ENCODE results near the gene NTM.

The NTM gene

GRCh38 chr11:131745405-131745804 is 375.0 kb downstream of the NTM start:
- H3K4me1 ChIP-seq (ENCODE audit: control insufficient read depth, insufficient read depth, low read length, poor library complexity, severe bottlenecking), result no peaks in the 10 kb centered on the region
- no peaks in the 10 kb centered on the region for H3K36me3 ChIP-seq (ENCODE audit: control insufficient read depth, insufficient read depth, low read length)
- H3K27me3 ChIP-seq (replicated peaks; ENCODE audit: control insufficient read depth, insufficient read depth, low read length, poor library complexity, severe bottlenecking), result no peaks in the 10 kb centered on the region
- H3K4me3 ChIP-seq (ENCODE audit: insufficient read depth, low read depth, low read length, poor library complexity, severe bottlenecking), result no peak overlapping the region
- no peaks in the 10 kb centered on the region for H3K9me3 ChIP-seq (ENCODE audit: control insufficient read depth, low read length)
- DNase-seq, result no peak
- no peak overlapping the region for H3K27ac ChIP-seq (ENCODE audit: insufficient read depth, low read length, poor library complexity, severe bottlenecking)

- no peak overlapping the region for H3K4me3 ChIP-seq (ENCODE audit: insufficient read depth, low read depth, low read length, poor library complexity, severe bottlenecking)
- H3K36me3 ChIP-seq (ENCODE audit: control insufficient read depth, insufficient read depth, low read length), result no peaks in the 10 kb centered on the region
- no peak overlapping the region for H3K27ac ChIP-seq (ENCODE audit: insufficient read depth, low read length, poor library complexity, severe bottlenecking)
- no peaks in the 10 kb centered on the region for H3K4me1 ChIP-seq (ENCODE audit: control insufficient read depth, insufficient read depth, low read length, poor library complexity, severe bottlenecking)
- no peaks in the 10 kb centered on the region for H3K27me3 ChIP-seq (replicated peaks; ENCODE audit: control insufficient read depth, insufficient read depth, low read length, poor library complexity, severe bottlenecking)
- no peak for DNase-seq
- H3K9me3 ChIP-seq (ENCODE audit: control insufficient read depth, low read length), result no peaks in the 10 kb centered on the region
Measured at GRCh38 chr11:131746201-131746600, 375.8 kb downstream of the NTM start.

GRCh38 chr11:131748151-131749050 is 378.0 kb downstream of the NTM start:
- no peak for DNase-seq

GRCh38 chr11:131749101-131749500 is 378.7 kb downstream of the NTM start:
- Histone ChIP-seq H3K36me3 (ENCODE audit: control insufficient read depth, insufficient read depth, low read length) (no peaks in the 10 kb centered on the region), H3K27ac (ENCODE audit: insufficient read depth, low read length, poor library complexity, severe bottlenecking) (no peak overlapping the region), H3K4me3 (ENCODE audit: insufficient read depth, low read depth, low read length, poor library complexity, severe bottlenecking) (no peak overlapping the region), H3K9me3 (ENCODE audit: control insufficient read depth, low read length) (no peaks in the 10 kb centered on the region), H3K4me1 (ENCODE audit: control insufficient read depth, insufficient read depth, low read length, poor library complexity, severe bottlenecking) (no peaks in the 10 kb centered on the region), H3K27me3 (replicated peaks; ENCODE audit: control insufficient read depth, insufficient read depth, low read length, poor library complexity, severe bottlenecking) (no peaks in the 10 kb centered on the region)
- no peak for DNase-seq

More at GRCh38 chr11:131748151-131749050, 378.0 kb downstream of the NTM start:
- Histone ChIP-seq H3K27me3 (replicated peaks; ENCODE audit: control insufficient read depth, insufficient read depth, low read length, poor library complexity, severe bottlenecking) (no peaks in the 10 kb centered on the region), H3K4me3 (ENCODE audit: insufficient read depth, low read depth, low read length, poor library complexity, severe bottlenecking) (no peak overlapping the region), H3K4me1 (ENCODE audit: control insufficient read depth, insufficient read depth, low read length, poor library complexity, severe bottlenecking) (no peaks in the 10 kb centered on the region), H3K36me3 (ENCODE audit: control insufficient read depth, insufficient read depth, low read length) (no peaks in the 10 kb centered on the region), H3K9me3 (ENCODE audit: control insufficient read depth, low read length) (no peaks in the 10 kb centered on the region), H3K27ac (ENCODE audit: insufficient read depth, low read length, poor library complexity, severe bottlenecking) (no peak overlapping the region)

- DNase-seq, result no peak
- H3K4me1 ChIP-seq (ENCODE audit: control insufficient read depth, insufficient read depth, low read length, poor library complexity, severe bottlenecking), result no peaks in the 10 kb centered on the region
Measured at GRCh38 chr11:131750152-131750551, 379.7 kb downstream of the NTM start.

GRCh38 chr11:131750692-131751091 is 380.3 kb downstream of the NTM start:
- H3K27ac ChIP-seq (ENCODE audit: insufficient read depth, low read length, poor library complexity, severe bottlenecking), result no peak overlapping the region
- no peaks in the 10 kb centered on the region for H3K4me1 ChIP-seq (ENCODE audit: control insufficient read depth, insufficient read depth, low read length, poor library complexity, severe bottlenecking)

More at GRCh38 chr11:131750152-131750551, 379.7 kb downstream of the NTM start:
- H3K4me3 ChIP-seq (ENCODE audit: insufficient read depth, low read depth, low read length, poor library complexity, severe bottlenecking), result no peak overlapping the region
- H3K27me3 ChIP-seq (replicated peaks; ENCODE audit: control insufficient read depth, insufficient read depth, low read length, poor library complexity, severe bottlenecking), result no peaks in the 10 kb centered on the region
- H3K36me3 ChIP-seq (ENCODE audit: control insufficient read depth, insufficient read depth, low read length), result no peaks in the 10 kb centered on the region
- no peaks in the 10 kb centered on the region for H3K9me3 ChIP-seq (ENCODE audit: control insufficient read depth, low read length)
- no peak overlapping the region for H3K27ac ChIP-seq (ENCODE audit: insufficient read depth, low read length, poor library complexity, severe bottlenecking)

GRCh38 chr11:131754671-131755070 is 384.3 kb downstream of the NTM start:
- DNase-seq, result no peak
- Histone ChIP-seq H3K36me3 (ENCODE audit: control insufficient read depth, insufficient read depth, low read length) (no peaks in the 10 kb centered on the region), H3K9me3 (ENCODE audit: control insufficient read depth, low read length) (no peaks in the 10 kb centered on the region), H3K4me3 (ENCODE audit: insufficient read depth, low read depth, low read length, poor library complexity, severe bottlenecking) (no peak overlapping the region), H3K4me1 (ENCODE audit: control insufficient read depth, insufficient read depth, low read length, poor library complexity, severe bottlenecking) (no peaks in the 10 kb centered on the region), H3K27me3 (replicated peaks; ENCODE audit: control insufficient read depth, insufficient read depth, low read length, poor library complexity, severe bottlenecking) (no peaks in the 10 kb centered on the region), H3K27ac (ENCODE audit: insufficient read depth, low read length, poor library complexity, severe bottlenecking) (no peak overlapping the region)

More at GRCh38 chr11:131750692-131751091, 380.3 kb downstream of the NTM start:
- no peaks in the 10 kb centered on the region for H3K9me3 ChIP-seq (ENCODE audit: control insufficient read depth, low read length)
- no peaks in the 10 kb centered on the region for H3K36me3 ChIP-seq (ENCODE audit: control insufficient read depth, insufficient read depth, low read length)
- H3K4me3 ChIP-seq (ENCODE audit: insufficient read depth, low read depth, low read length, poor library complexity, severe bottlenecking), result no peak overlapping the region
- H3K27me3 ChIP-seq (replicated peaks; ENCODE audit: control insufficient read depth, insufficient read depth, low read length, poor library complexity, severe bottlenecking), result no peaks in the 10 kb centered on the region
- no peak for DNase-seq

GRCh38 chr11:131756479-131757110 is 386.2 kb downstream of the NTM start:
- no peak for DNase-seq
- no peaks in the 10 kb centered on the region for H3K9me3 ChIP-seq (ENCODE audit: control insufficient read depth, low read length)

GRCh38 chr11:131758726-131759125 is 388.3 kb downstream of the NTM start:
- no peak for DNase-seq
- Histone ChIP-seq H3K9me3 (ENCODE audit: control insufficient read depth, low read length) (no peaks in the 10 kb centered on the region), H3K4me3 (ENCODE audit: insufficient read depth, low read depth, low read length, poor library complexity, severe bottlenecking) (no peak overlapping the region), H3K4me1 (ENCODE audit: control insufficient read depth, insufficient read depth, low read length, poor library complexity, severe bottlenecking) (no peaks in the 10 kb centered on the region), H3K27ac (ENCODE audit: insufficient read depth, low read length, poor library complexity, severe bottlenecking) (no peak overlapping the region), H3K36me3 (ENCODE audit: control insufficient read depth, insufficient read depth, low read length) (no peaks in the 10 kb centered on the region), H3K27me3 (replicated peaks; ENCODE audit: control insufficient read depth, insufficient read depth, low read length, poor library complexity, severe bottlenecking) (no peaks in the 10 kb centered on the region)

More at GRCh38 chr11:131756479-131757110, 386.2 kb downstream of the NTM start:
- no peak overlapping the region for H3K4me3 ChIP-seq (ENCODE audit: insufficient read depth, low read depth, low read length, poor library complexity, severe bottlenecking)
- no peaks in the 10 kb centered on the region for H3K27me3 ChIP-seq (replicated peaks; ENCODE audit: control insufficient read depth, insufficient read depth, low read length, poor library complexity, severe bottlenecking)
- no peaks in the 10 kb centered on the region for H3K36me3 ChIP-seq (ENCODE audit: control insufficient read depth, insufficient read depth, low read length)
- H3K4me1 ChIP-seq (ENCODE audit: control insufficient read depth, insufficient read depth, low read length, poor library complexity, severe bottlenecking), result no peaks in the 10 kb centered on the region
- H3K27ac ChIP-seq (ENCODE audit: insufficient read depth, low read length, poor library complexity, severe bottlenecking), result no peak overlapping the region

- Histone ChIP-seq H3K27me3 (replicated peaks; ENCODE audit: control insufficient read depth, insufficient read depth, low read length, poor library complexity, severe bottlenecking) (no peaks in the 10 kb centered on the region), H3K27ac (ENCODE audit: insufficient read depth, low read length, poor library complexity, severe bottlenecking) (no peak overlapping the region), H3K36me3 (ENCODE audit: control insufficient read depth, insufficient read depth, low read length) (no peaks in the 10 kb centered on the region), H3K4me3 (ENCODE audit: insufficient read depth, low read depth, low read length, poor library complexity, severe bottlenecking) (no peak overlapping the region), H3K4me1 (ENCODE audit: control insufficient read depth, insufficient read depth, low read length, poor library complexity, severe bottlenecking) (no peaks in the 10 kb centered on the region), H3K9me3 (ENCODE audit: control insufficient read depth, low read length) (no peaks in the 10 kb centered on the region)
- no peak for DNase-seq
Measured at GRCh38 chr11:131759140-131759539, 388.7 kb downstream of the NTM start.

Measured in effector memory CD4-positive, alpha-beta T cell (primary cell).